Measurements from ENCODE around the gene QRICH2.
A peak's percentile ranks its signal among the peaks of the same experiment; 100 is the strongest.
"Not testable (repeated sequence)": the region's sequence is repeated elsewhere in the genome, so short reads cannot be mapped to it uniquely, and the experiment has no call there.

Gene QRICH2

DNA sequence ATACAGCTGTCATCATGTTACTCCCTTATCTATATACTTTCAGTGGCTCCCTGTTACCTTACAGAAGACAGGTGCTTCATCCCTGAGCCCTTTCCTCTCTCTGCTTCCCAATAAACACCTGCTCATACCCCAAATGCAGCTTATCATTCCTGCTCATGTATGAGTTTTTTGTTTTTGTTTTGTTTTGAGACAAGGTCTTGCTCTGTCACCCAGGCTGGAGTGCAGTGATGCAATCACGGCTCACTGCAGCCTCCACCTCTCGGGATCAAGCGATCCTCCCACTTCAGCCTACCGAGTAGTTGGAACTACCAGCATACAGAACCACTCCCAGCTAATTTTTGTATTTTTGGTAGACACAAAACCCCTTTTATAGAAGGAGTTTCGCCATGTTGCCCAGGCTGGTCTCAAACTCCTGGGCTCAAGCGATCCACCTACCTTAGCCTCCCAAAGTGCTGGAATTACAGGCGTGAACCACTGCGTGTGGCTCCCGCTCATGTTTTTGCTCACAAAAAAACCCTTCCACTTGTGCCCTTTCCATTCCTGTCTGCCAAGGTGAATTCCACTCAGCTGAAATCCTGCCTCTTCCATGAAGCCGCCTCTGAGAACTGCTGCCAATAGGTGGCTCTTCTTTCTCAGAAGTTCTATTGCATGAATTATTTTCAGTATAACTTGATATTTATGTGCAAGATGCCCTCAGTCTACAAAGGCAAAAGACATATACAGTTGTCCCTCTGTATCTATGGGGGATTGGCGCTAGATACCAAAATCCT lies 59.9 kb downstream of the QRICH2 start:
- DNase-seq (ENCODE audit: low spot score) = no peak

- DNase-seq (ENCODE audit: low spot score) = no peak
These were observed 60.8 kb downstream of the QRICH2 start for GRCh38 chr17:76247304-76247703.

DNA sequence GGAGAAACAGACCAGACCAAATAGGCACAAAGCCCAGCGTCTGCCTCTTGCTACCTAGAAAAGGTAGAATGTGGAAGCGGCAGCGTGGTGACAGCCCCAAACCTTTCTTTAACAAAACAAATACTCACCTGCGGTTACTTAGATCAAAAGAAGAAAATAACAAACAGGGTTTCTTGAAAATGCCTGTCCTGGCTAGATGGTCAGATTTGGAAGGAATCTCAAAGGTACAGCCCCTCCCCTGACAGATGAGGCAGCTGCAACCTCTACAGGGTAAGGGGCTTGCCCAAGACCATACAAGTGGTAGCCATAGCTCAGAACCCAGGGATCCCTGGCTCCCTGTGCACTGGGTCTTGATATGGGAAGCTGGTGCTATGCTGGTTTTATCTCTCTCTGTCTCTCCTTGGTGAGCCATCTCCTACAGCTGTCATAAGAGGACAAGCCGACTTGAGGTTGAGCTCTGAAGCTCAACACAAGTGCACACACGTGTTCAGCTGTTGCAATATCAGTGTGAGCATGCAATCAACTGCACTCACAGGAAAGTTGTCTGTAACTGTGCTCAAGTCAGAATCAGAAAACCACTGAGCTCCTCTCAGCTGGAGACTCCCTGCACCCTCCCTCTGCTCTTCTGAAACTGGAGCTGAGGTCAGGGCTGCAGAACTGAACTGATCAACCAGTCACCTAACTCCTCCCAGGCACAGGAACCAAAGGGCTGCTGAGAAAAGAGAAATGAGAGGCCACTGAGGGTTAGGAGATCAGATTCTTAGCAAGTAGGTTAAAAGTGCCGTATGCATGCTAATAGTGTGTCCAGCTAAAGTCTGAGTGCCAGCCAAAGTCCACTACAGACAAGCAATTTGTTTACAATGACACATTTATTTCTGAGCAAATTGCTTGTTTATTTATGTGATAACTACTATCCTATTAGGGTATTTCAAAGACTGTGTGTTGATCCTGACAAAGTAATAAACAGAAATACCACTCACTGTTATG lies 61.7 kb downstream of the QRICH2 start:
- peak; percentile 61 for DNase-seq (ENCODE audit: low spot score)

GRCh38 chr17:76244721-76245120 lies 63.4 kb downstream of the QRICH2 start:
- not testable (repeated sequence) for DNase-seq (ENCODE audit: low spot score)

GRCh38 chr17:76243826-76244679 lies 64.0 kb downstream of the QRICH2 start:
- no peak for DNase-seq (ENCODE audit: low spot score)

- no peak for DNase-seq (ENCODE audit: low spot score)
These were observed 66.3 kb downstream of the QRICH2 start for GRCh38 chr17:76241691-76242255.

- DNase-seq (ENCODE audit: low spot score) = no peak
These were observed 66.9 kb downstream of the QRICH2 start for GRCh38 chr17:76241204-76241538.

DNA sequence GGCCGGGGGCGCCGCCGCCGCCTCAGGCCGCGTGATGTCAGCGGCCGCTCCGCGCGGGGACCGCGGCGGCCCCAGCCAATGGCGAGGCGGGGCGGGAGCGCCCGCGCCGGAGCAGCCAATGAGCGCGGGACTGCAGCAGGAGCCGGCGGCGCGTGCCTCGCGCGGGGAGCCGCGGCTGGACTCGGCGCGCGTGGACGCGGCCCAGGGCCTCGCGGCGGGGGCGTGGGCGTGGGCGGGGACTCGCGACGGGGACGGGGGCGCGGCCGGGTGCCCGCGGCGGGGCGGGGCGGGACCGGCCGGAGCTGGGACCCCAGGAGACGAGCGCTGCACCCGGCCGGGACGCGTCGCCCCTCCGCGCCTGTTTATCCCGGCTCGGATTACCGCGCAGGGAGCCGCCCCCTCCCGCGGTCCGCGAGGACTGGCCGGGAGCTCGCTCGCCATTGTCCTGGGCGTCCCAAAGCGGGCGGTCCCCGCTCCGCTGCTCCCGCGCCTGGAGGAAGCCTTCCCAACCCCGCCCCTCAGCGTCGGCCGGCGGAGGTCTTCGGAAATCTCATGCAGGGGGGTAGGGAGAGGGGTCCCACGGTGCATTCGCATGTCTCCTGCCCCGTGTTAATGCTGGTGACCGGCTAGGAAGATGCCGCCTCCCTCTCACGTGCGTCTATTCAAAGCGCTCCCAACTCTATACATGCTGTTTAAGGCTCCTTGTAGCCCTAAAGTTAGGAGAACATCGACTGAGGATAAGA lies 67.4 kb downstream of the QRICH2 start, which contains the start of gene RNF157:
Gene RNF157, minus strand, starts transcription at position 33 of the 743 bp plus-strand sequence. CDS start 253 bp downstream, outside the sequence.
- no peak for DNase-seq (ENCODE audit: low spot score)

GRCh38 chr17:76239538-76240274 lies 68.4 kb downstream of the QRICH2 start:
- no peak for DNase-seq (ENCODE audit: low spot score)

- no peak for DNase-seq (ENCODE audit: low spot score)
These were observed 69.1 kb downstream of the QRICH2 start for GRCh38 chr17:76238847-76239537.

DNA sequence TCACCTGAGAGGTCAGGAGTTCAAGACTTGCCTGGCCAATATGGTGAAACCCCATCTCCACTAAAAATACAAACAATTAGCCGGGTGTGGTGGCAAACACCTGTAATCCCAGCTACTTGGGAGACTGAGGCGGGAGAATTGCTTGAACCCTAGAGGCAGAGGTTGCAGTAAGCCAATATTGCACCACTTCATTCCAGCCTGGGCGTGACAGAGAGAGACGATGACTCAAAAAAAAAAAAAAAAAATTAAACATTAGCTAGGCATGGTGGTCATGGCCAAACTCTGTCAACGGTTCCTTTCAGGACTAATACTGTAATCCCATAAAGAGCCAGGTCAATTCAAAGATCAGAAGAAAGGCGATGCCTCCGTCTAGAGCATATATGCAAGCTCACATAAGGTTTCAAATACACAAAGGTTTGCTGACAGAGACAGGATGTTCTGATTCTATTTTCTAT lies 70.2 kb downstream of the QRICH2 start:
- DNase-seq (ENCODE audit: low spot score) = no peak

DNA sequence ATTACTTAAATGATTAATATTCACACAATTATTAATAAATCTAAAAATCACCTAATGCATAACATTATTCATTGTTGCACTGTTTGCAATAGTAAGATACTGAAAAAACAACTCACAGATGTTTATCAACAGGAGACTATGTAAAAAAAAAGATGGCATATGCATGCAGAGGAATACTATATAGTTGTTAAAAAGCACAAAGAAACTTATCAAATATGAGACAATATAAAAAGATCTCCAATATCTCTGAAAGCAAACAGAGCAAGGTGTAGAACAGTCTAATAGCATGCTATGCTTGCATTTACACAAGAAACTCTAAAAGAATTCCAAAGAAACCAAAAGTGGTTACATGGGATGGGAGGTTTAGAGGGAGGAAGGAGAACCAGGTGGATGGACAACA lies 71.5 kb downstream of the QRICH2 start:
- DNase-seq (ENCODE audit: low spot score) = no peak

- no peak for DNase-seq (ENCODE audit: low spot score)
These were observed 72.2 kb downstream of the QRICH2 start for GRCh38 chr17:76235883-76236282.

DNA sequence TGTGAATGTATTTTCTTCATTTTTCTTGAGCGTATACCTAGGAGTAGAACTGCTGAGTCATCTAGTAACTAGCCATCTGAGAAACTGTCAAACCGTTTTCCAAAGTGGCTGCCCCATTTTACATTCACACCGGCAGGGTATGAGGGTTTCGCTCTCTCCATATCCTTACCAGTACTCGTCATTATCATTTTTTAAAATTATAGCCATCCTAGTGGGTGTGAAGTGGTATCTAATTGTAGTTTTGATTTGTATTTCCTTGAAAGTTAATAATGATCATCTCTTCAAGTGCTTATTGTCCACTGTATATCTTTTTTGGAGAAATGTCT lies 73.8 kb downstream of the QRICH2 start:
- no peak for DNase-seq (ENCODE audit: low spot score)

- no peak for DNase-seq (ENCODE audit: low spot score)
These were observed 74.3 kb downstream of the QRICH2 start for GRCh38 chr17:76233588-76234353.

DNA sequence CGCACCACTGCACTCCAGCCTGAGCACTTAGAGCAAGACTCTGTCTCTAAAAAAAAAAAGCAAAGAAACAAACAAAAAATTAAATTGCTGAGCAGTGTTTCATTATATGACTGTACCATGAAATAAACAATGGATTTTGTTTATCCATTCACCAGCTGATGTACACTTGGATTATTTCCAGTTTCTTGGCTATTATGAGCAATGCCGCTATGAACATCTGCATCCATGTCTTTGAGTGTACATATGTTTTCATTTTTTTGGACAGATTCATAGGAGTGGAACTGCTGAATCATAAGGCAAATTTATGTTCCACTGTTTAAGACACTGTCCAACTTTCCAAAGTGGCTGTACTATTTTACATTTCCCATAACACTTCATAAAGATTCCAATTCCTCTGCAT lies 75.7 kb downstream of the QRICH2 start:
- no peak for DNase-seq (ENCODE audit: low spot score)

DNA sequence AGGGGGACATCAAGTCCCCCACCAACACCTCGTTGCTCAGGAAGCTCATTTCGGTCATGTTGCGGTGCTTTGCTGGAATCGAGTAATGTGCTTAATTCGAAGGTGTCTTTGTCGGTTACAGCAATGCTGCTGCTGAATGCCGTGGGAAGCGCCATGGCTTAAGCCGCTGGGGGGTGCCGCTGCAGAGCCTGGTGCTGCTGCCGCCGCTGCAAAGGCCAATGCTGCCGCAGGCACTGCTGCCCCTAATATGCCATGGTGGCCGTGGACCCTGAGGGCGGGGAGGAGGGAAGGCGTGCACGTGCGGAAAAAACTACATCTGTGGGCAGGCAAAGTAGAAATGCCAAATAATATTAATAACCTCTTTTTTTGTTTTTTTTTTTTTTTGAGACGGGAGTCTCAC lies 81.3 kb downstream of the QRICH2 start:
- DNase-seq (ENCODE audit: low spot score) = not testable (repeated sequence)

- DNase-seq (ENCODE audit: low spot score) = not testable (repeated sequence)
These were observed 82.5 kb downstream of the QRICH2 start for GRCh38 chr17:76225373-76226086.

Measured in NAMALWA (cell line).